Upper lobe of left lung (tissue), 4 donors: ENCODE results near the gene TMEM187.
"Not testable (repeated sequence)": the region's sequence is repeated elsewhere in the genome, so short reads cannot be mapped to it uniquely, and the experiment has no call there.

Experiments
- CTCF ChIP-seq, 6 experiments: fragments of 450-650 bp in 4 of 6; fragments of 200-600 bp in 2 of 6; sonication (generic) in 2 of 6; IDR thresholded peaks; one replicate each; pipeline ENCODE4 v1.5.1; 2016 to 2019; ENCODE audit warnings: antibody characterized with exemption in 6 of 6
- EP300 ChIP-seq, 4 donors: sonication (generic); formaldehyde crosslinking; IDR thresholded peaks; one replicate each; pipeline ENCODE4 v1.5.1; 2017; ENCODE audit warnings: antibody characterized with exemption in 4 of 4, control low read depth in 2 of 4
- POLR2A ChIP-seq, 4 donors: fragments of 450-650 bp; IDR thresholded peaks; one replicate each; pipeline ENCODE4 v1.5.1; 2016 to 2017; ENCODE audit warnings: antibody characterized with exemption in 4 of 4, mild to moderate bottlenecking in 2 of 4
- POLR2AphosphoS5 ChIP-seq, 2 donors: sonication (generic); formaldehyde crosslinking; IDR thresholded peaks; one replicate each; pipeline ENCODE4 v1.5.1; 2017; ENCODE audit warnings: antibody characterized with exemption in 2 of 2

GRCh38 chrX:153980394-153980793, 7.8 kb downstream of the TMEM187 start:
- not testable (repeated sequence) for TF ChIP-seq CTCF, EP300, POLR2A, POLR2AphosphoS5 (IDR thresholded peaks at IDR 0.05)
